ENCODE data around the gene PACRG.

The PACRG gene

GRCh38 chr6:162957062-162957461, 229.3 kb downstream of the PACRG start:
- Histone ChIP-seq H3K27me3 (no peaks in the 10 kb centered on the region), H3K27ac (no peak overlapping the region), H3K9me3 (no peaks in the 10 kb centered on the region), H3K4me3 (ENCODE audit: low read depth in 1 of 2, low read length in 1 of 2) (no peak overlapping the region), H3K4me1 (ENCODE audit: control insufficient read depth in 1 of 2, insufficient read depth in 1 of 2, low read depth in 1 of 2, low read length in 1 of 2) (no peaks in the 10 kb centered on the region), H3K36me3 (no peaks in the 10 kb centered on the region)
- TF ChIP-seq CTCF (IDR thresholded peaks at IDR 0.05), result no peak

- no peaks in the 10 kb centered on the region for H3K27me3 ChIP-seq
- H3K36me3 ChIP-seq, result no peaks in the 10 kb centered on the region
- no peak overlapping the region for H3K4me3 ChIP-seq (ENCODE audit: low read depth in 1 of 2, low read length in 1 of 2)
- no peaks in the 10 kb centered on the region for H3K9me3 ChIP-seq
- TF ChIP-seq CTCF (IDR thresholded peaks at IDR 0.05), result no peak
- no peak overlapping the region for H3K27ac ChIP-seq
- no peaks in the 10 kb centered on the region for H3K4me1 ChIP-seq (ENCODE audit: control insufficient read depth in 1 of 2, insufficient read depth in 1 of 2, low read depth in 1 of 2, low read length in 1 of 2)
These were observed 233.1 kb downstream of the PACRG start for GRCh38 chr6:162960679-162961457.

- no peaks in the 10 kb centered on the region for H3K36me3 ChIP-seq
- H3K27me3 ChIP-seq, result no peaks in the 10 kb centered on the region
- no peak overlapping the region for H3K4me3 ChIP-seq (ENCODE audit: low read depth in 1 of 2, low read length in 1 of 2)
- no peak for TF ChIP-seq CTCF (IDR thresholded peaks at IDR 0.05)
- no peaks in the 10 kb centered on the region for H3K4me1 ChIP-seq (ENCODE audit: control insufficient read depth in 1 of 2, insufficient read depth in 1 of 2, low read depth in 1 of 2, low read length in 1 of 2)
- H3K9me3 ChIP-seq, result no peaks in the 10 kb centered on the region
- H3K27ac ChIP-seq, result no peak overlapping the region
These were observed 234.3 kb downstream of the PACRG start for GRCh38 chr6:162962093-162962492.

GRCh38 chr6:162963861-162964260, 236.1 kb downstream of the PACRG start:
- Histone ChIP-seq H3K9me3 (no peaks in the 10 kb centered on the region), H3K4me1 (ENCODE audit: control insufficient read depth in 1 of 2, insufficient read depth in 1 of 2, low read depth in 1 of 2, low read length in 1 of 2) (no peaks in the 10 kb centered on the region), H3K27me3 (no peaks in the 10 kb centered on the region), H3K4me3 (ENCODE audit: low read depth in 1 of 2, low read length in 1 of 2) (no peak overlapping the region), H3K27ac (no peak overlapping the region), H3K36me3 (no peaks in the 10 kb centered on the region)
- TF ChIP-seq CTCF (IDR thresholded peaks at IDR 0.05), result no peak

- Histone ChIP-seq H3K4me1 (ENCODE audit: control insufficient read depth in 1 of 2, insufficient read depth in 1 of 2, low read depth in 1 of 2, low read length in 1 of 2) (no peaks in the 10 kb centered on the region), H3K9me3 (no peaks in the 10 kb centered on the region), H3K27ac (no peak overlapping the region), H3K27me3 (no peaks in the 10 kb centered on the region), H3K36me3 (no peaks in the 10 kb centered on the region), H3K4me3 (ENCODE audit: low read depth in 1 of 2, low read length in 1 of 2) (no peak overlapping the region)
- no peak for TF ChIP-seq CTCF (IDR thresholded peaks at IDR 0.05)
These were observed 236.8 kb downstream of the PACRG start for GRCh38 chr6:162964488-162965140.

Measured in neutrophil (primary cell).